Body of pancreas (tissue), 4 donors: ENCODE data around the gene LITAF.

ENCODE experiments used
- CTCF ChIP-seq, 7 experiments: fragments of 450-650 bp in 4 of 7; fragments of 200-600 bp in 3 of 7; sonication (generic) in 3 of 7; IDR thresholded peaks; one replicate each; pipeline ENCODE4 v1.5.1; 2016 to 2019; ENCODE audit warnings: antibody characterized with exemption in 7 of 7
- POLR2A ChIP-seq, 3 donors: fragments of 450-650 bp; IDR thresholded peaks; one replicate each; pipeline ENCODE4 v1.6.1; 2016; ENCODE audit warnings: antibody characterized with exemption in 3 of 3, mild to moderate bottlenecking in 2 of 3

- TF ChIP-seq CTCF (IDR thresholded peaks at IDR 0.05), result no peak
- no peak for TF ChIP-seq POLR2A (IDR thresholded peaks at IDR 0.05)
Measured at GRCh38 chr16:11499295-11500089, 87.2 kb downstream of the LITAF start.
